ENCODE results near the gene STOM. TPM values are rescaled to one million over a fixed set of nuclear protein-coding genes. Genes with fewer than 3 reads are reported as not detected.

STOM gene
- total RNA-seq, 1 experiment from 2014 or later, result 5.5 TPM

- intact Hi-C loops (cut with micrococcal nuclease), result no loop called here
- DNase-seq (no peak), ATAC-seq (no peak)
- Histone ChIP-seq H3K4me1 (ENCODE audit: insufficient read depth, low read length) (peaks cover 33% of the 10 kb centered on the region), H3K4me2 (ENCODE audit: low read length) (no peak overlapping the region), H3F3A (ENCODE audit: low read length, unreplicated experiment) (no peaks in the 10 kb centered on the region), H3K9me3 (ENCODE audit: low read length) (no peaks in the 10 kb centered on the region), H3K27me3 (ENCODE audit: low read length) (no peaks in the 10 kb centered on the region), H3K9me2 (replicated peaks; ENCODE audit: low read length) (no peaks in the 10 kb centered on the region), H3K79me2 (ENCODE audit: low read length) (no peaks in the 10 kb centered on the region), H3K27ac (ENCODE audit: low read length) (no peak overlapping the region), H3K9ac (ENCODE audit: low read length) (no peak overlapping the region), H3K4me3 (ENCODE audit: low read length) (no peak overlapping the region), H4K20me1 (ENCODE audit: low read length) (no peaks in the 10 kb centered on the region), H2AFZ (ENCODE audit: low read length) (no peak overlapping the region), H3K36me3 (ENCODE audit: low read depth, low read length) (no peaks in the 10 kb centered on the region)
- TF ChIP-seq EZH2phosphoT487 (IDR thresholded peaks at IDR 0.05; ENCODE audit: borderline replicate concordance, low read length), result no peak
- no peak for TF ChIP-seq CTCF (conservative IDR thresholded peaks at IDR 0.05; ENCODE audit: low read depth, low read length)
- no peak for TF ChIP-seq EZH2 (IDR thresholded peaks at IDR 0.05; ENCODE audit: low read length, unreplicated experiment)
- ChIA-PET CTCF (no interaction called here), POLR2A (ENCODE audit: unreplicated experiment) (no interaction called here)
- no TSS peak for BruUV-seq (replicated peaks)
These were observed 80.2 kb downstream of the STOM start for GRCh38 chr9:121289772-121290370.

GRCh38 chr9:121289026-121289771 is 80.9 kb downstream of the STOM start:
- DNase-seq (no peak), ATAC-seq (no peak)
- no peak overlapping the region for H3K4me3 ChIP-seq (ENCODE audit: low read length)
- no peaks in the 10 kb centered on the region for H4K20me1 ChIP-seq (ENCODE audit: low read length)
- H3K27me3 ChIP-seq (ENCODE audit: low read length), result no peaks in the 10 kb centered on the region
- no peaks in the 10 kb centered on the region for H3K36me3 ChIP-seq (ENCODE audit: low read depth, low read length)
- BruUV-seq (replicated peaks), result no TSS peak
- ChIA-PET CTCF (no interaction called here), POLR2A (ENCODE audit: unreplicated experiment) (no interaction called here)
- no peaks in the 10 kb centered on the region for H3K9me3 ChIP-seq (ENCODE audit: low read length)
- no peaks in the 10 kb centered on the region for H3K9me2 ChIP-seq (replicated peaks; ENCODE audit: low read length)
- H3K9ac ChIP-seq (ENCODE audit: low read length), result no peak overlapping the region
- H3K79me2 ChIP-seq (ENCODE audit: low read length), result no peaks in the 10 kb centered on the region
- no peak overlapping the region for H3K27ac ChIP-seq (ENCODE audit: low read length)
- H3K4me1 ChIP-seq (ENCODE audit: insufficient read depth, low read length), result peaks cover 33% of the 10 kb centered on the region
- no peak overlapping the region for H3K4me2 ChIP-seq (ENCODE audit: low read length)
- TF ChIP-seq CTCF (conservative IDR thresholded peaks at IDR 0.05; ENCODE audit: low read depth, low read length) (no peak), EZH2phosphoT487 (IDR thresholded peaks at IDR 0.05; ENCODE audit: borderline replicate concordance, low read length) (no peak), EZH2 (IDR thresholded peaks at IDR 0.05; ENCODE audit: low read length, unreplicated experiment) (no peak)
- H2AFZ ChIP-seq (ENCODE audit: low read length), result no peak overlapping the region
- no peaks in the 10 kb centered on the region for H3F3A ChIP-seq (ENCODE audit: low read length, unreplicated experiment)
- intact Hi-C loops (cut with micrococcal nuclease), result no loop called here

Other genes with a start within 250 kb of the STOM start
- gene RAB14, start 168.4 kb downstream of the STOM start, total RNA-seq (2014; rRNA removed), result 13.8 and 14.9 TPM in 2 replicates
- gene GSN, start 102.1 kb downstream of the STOM start, total RNA-seq (2014; rRNA removed), result 36.5 and 40.3 TPM in 2 replicates
- gene GGTA1, start 129.6 kb upstream of the STOM start, total RNA-seq (2014; rRNA removed), result not detected in 2 replicates